ENCODE data around the gene DNAH1.

The DNAH1 gene

DNA sequence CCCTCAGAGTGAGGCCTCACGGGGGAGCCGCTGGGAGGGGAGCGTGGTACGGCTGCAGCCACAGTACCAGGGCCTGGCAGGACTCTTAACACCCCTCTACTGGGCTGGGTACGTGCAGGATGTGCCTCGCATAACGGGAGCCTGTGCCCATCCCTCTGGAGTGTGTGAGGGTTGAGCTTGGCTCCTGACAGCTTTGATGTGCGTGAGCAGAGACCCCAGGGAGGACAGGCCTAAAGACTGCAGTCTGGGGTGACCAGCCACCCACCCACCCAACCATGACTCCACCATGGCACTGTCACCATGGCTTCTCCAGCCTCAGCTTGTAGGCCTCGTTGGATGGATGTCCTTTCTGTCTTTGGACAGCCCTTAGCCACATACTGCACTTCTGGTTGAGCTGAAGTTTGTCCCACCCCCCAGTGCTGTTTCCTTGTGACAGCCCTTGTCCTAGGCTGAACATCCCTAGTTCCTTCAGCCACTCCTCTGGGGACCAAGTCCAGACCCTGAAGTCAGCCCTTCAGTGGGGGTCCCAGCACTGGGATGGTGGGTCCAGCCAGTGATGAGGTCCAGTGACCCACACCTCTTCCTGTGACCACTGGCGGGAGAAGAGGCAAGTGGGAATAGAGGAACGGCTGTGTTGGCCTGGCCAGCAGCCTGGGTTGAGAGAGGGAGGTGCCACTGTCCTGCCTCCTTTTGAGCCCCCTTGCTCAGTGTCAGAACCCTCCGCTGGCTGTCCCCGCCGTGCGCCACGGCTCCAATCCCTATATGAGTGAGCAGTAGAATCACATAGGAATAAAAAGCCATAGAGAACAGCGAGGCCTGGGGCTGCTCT, 22.4 kb upstream of the DNAH1 start:
- H3K4me1 ChIP-seq (ENCODE audit: control insufficient read depth, insufficient read depth, low read length), result no peaks in the 10 kb centered on the region
- peaks cover 6% of the 10 kb centered on the region for H3K36me3 ChIP-seq (ENCODE audit: control insufficient read depth, insufficient read depth, low read length)
- no peak overlapping the region for H3K9ac ChIP-seq (ENCODE audit: low read length)
- peaks cover 2% of the 10 kb centered on the region for H3K27me3 ChIP-seq (ENCODE audit: control insufficient read depth, insufficient read depth, low read length)
- no peak overlapping the region for H3K4me3 ChIP-seq (ENCODE audit: low read length)
- no peak overlapping the region for H3K27ac ChIP-seq (ENCODE audit: low read depth, low read length)

DNA sequence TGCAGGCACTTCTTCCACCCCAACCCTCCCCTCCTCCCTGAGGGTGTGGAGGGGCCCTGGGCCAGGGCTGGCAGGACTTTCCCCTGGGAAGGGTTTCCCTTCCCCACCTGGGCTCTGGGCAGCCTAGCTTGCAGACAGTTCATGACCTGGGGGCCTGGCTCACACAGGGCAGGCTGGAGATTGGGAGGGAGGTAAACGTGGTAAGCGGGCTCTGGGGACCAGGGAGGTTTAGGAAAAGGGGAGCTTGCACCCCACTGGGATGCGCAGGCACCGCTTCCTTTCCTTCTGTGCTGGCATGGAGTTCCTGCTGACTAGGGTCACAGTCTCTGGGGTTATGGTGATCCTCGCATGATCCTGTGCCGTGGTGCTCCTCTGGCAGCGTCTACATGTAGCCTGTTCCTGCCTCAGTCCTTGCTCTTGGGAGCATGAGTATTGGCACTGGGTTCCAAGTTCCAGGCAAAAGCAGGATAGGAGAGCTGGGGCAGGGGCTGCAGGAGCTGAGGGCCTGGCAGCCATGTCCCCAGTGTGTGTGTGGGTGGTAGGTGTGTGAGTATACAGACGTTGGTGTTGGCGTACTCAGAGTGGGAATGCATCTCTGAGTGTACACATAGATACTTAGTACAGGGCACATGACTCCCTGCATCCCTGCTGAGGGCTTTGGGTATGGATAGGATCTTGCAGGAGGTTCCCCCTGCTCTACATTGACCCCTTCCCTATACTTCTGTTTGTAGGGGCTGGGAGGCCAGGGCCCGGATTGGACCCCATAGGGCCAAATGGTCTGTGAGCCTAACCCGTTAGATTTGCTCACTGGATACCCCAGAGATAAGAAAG, 21.6 kb upstream of the DNAH1 start:
- no peak overlapping the region for H3K4me3 ChIP-seq (ENCODE audit: low read length)
- no peak overlapping the region for H3K9ac ChIP-seq (ENCODE audit: low read length)
- H3K27me3 ChIP-seq (ENCODE audit: control insufficient read depth, insufficient read depth, low read length), result peaks cover 2% of the 10 kb centered on the region
- no peaks in the 10 kb centered on the region for H3K4me1 ChIP-seq (ENCODE audit: control insufficient read depth, insufficient read depth, low read length)
- H3K36me3 ChIP-seq (ENCODE audit: control insufficient read depth, insufficient read depth, low read length), result peaks cover 6% of the 10 kb centered on the region
- no peak overlapping the region for H3K27ac ChIP-seq (ENCODE audit: low read depth, low read length)

DNA sequence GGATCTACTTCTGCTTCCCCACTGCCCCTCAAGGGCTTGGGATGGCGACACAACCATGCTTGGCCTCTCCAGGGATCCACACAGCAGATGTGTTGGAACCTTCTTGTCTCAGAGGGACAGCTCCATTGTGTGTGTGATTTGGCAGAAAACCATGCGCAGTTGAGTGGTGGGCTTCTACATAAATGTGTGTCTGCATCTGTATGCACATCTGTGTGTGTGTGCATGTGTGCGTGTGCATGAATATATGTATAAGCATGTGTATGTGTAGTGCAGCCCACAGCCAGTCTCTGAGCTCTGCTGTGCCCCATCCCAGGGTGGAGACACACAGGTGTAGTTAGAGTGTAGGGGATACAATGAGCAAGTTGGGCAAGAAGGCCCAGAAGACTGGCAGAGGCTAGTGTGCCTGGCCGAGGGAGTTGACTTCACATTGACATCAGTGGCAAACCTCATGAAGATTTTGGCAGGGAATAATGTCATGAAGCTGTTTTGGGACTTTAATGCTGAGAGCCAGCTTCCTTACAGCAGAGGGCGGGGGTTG, 20.4 kb upstream of the DNAH1 start:
- no peak overlapping the region for H3K4me3 ChIP-seq (ENCODE audit: low read length)
- peaks cover 6% of the 10 kb centered on the region for H3K36me3 ChIP-seq (ENCODE audit: control insufficient read depth, insufficient read depth, low read length)
- peaks cover 2% of the 10 kb centered on the region for H3K27me3 ChIP-seq (ENCODE audit: control insufficient read depth, insufficient read depth, low read length)
- H3K27ac ChIP-seq (ENCODE audit: low read depth, low read length), result no peak overlapping the region
- H3K9ac ChIP-seq (ENCODE audit: low read length), result no peak overlapping the region
- no peaks in the 10 kb centered on the region for H3K4me1 ChIP-seq (ENCODE audit: control insufficient read depth, insufficient read depth, low read length)

DNA sequence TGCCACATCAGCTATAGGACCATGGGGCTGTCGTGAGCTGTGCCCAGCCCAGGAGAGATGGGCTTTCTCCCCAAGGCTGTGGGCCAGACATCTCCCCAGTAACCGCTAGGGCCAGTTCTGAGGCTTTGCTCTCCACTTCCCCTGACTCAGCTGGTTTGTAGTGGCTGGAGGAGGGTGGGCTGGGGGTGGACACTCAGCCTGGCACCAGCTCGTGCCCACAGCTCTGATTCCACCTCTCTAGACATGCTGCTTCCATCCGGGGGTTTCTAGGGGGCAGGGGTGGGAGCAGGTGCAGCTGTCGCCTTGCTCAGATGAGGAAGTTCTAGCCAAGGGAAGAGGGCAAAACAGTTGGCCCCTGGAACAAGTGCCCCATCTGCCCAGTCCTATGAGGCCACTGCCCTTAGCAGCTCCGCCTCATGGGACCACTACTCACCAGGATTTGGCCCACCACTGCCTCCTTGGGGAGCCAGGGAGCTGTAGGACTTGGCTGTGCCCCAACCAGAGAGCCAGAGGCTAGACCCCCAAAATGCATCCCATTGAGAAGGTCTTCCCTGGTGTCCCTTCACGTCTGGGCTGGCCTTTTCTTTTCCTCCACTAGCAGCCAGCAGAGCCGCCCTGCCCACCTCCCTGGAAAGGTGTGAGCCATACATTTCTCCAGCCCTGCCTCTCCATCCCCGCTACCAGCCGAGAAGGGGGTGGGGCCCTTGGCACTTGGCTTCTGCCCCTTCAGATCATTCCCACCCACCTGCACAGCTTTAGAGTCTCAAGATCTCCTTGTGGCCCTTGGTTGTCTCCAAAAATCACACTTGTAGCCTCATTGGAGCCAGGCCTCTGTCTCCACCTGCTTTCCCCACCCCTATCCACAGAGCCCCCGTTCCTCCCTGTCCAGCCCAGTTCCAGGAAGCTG, 18.6 kb upstream of the DNAH1 start:
- H3K4me1 ChIP-seq (ENCODE audit: control insufficient read depth, insufficient read depth, low read length), result no peaks in the 10 kb centered on the region
- H3K36me3 ChIP-seq (ENCODE audit: control insufficient read depth, insufficient read depth, low read length), result peaks cover 4% of the 10 kb centered on the region
- no peak overlapping the region for H3K27ac ChIP-seq (ENCODE audit: low read depth, low read length)
- no peak overlapping the region for H3K9ac ChIP-seq (ENCODE audit: low read length)
- no peak overlapping the region for H3K4me3 ChIP-seq (ENCODE audit: low read length)
- H3K27me3 ChIP-seq (ENCODE audit: control insufficient read depth, insufficient read depth, low read length), result peaks cover 2% of the 10 kb centered on the region

DNA sequence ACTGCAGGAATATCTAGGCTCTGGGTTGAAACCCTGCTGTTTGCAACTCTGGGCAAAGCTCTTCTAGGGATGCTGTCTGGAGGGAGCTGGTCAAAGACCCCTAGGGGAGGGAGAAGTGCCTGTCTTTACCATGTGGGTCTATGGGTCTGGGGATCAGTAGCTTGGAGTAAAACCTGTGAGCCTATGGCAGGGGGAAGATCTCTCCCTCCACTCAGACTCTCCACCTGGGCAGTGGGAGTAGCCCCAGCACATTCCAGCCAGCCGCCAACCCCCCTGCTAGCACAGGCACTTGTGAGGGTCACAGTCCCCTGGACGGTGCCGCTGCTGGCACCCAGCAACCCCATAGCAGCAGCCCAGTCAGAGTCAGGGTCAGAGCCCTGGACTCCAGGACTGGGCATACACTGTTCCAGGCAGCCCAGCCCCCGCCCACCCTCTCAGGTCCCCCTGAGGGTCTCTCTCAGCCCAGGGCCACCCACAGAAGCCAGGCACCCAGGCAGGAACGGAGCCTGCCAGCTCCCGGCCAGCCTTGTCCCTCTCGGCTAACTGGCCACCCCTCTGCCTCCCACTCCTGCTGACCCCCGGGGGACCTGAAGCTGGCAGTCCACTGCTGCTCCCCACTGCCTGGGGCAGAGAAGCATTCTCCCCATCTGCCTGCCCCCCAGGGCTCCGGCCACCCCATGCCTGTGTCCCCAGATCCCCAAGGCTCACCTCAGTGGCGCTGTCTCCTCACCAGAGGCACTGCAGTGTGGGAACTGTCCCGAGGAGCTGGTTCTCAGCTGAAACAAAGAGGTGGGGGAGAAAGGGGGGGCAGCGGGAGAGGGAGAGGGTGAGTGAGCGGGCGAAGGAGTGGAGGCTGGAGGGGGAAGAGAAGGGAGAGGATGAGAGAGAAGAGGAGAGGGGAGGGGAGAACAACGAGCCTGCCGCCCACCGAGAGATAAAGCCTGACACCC, 17.7 kb upstream of the DNAH1 start:
- no peak overlapping the region for H3K4me3 ChIP-seq (ENCODE audit: low read length)
- no peaks in the 10 kb centered on the region for H3K36me3 ChIP-seq (ENCODE audit: control insufficient read depth, insufficient read depth, low read length)
- no peak overlapping the region for H3K27ac ChIP-seq (ENCODE audit: low read depth, low read length)
- peaks cover 2% of the 10 kb centered on the region for H3K27me3 ChIP-seq (ENCODE audit: control insufficient read depth, insufficient read depth, low read length)
- no peaks in the 10 kb centered on the region for H3K4me1 ChIP-seq (ENCODE audit: control insufficient read depth, insufficient read depth, low read length)
- H3K9ac ChIP-seq (ENCODE audit: low read length), result no peak overlapping the region

DNA sequence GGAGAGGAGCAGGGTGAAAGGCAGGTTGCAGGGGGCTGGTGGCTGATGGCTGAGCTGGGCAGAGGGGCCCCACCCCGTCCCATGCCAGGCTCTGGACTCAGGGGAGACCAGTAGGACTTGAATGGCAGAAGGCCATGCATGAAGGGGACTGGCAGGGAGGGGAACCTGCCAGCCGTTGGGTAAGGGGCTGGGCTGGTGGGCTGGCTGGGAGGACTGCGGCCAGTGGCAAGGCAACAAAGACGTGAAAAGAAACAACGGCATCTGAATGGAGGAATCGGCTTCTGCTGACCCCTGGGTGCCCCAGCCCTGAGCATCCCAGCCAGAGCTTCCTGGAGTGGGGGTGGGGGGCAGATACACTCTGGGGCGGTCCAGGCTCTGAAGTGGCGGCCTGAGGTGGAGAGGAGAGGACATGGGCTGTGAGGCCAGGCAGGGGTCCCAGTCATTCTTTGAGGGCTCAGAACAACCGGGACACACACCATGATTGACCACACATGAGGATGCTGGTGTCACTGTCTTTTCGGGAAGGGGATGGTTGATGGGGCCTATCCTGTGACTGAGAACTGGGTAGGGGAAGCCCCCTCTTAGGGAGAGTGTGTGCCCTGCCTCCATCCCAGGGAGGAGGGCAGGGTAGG, 16.8 kb upstream of the DNAH1 start:
- peaks cover 2% of the 10 kb centered on the region for H3K27me3 ChIP-seq (ENCODE audit: control insufficient read depth, insufficient read depth, low read length)
- no peaks in the 10 kb centered on the region for H3K4me1 ChIP-seq (ENCODE audit: control insufficient read depth, insufficient read depth, low read length)
- H3K36me3 ChIP-seq (ENCODE audit: control insufficient read depth, insufficient read depth, low read length), result no peaks in the 10 kb centered on the region
- H3K9ac ChIP-seq (ENCODE audit: low read length), result no peak overlapping the region
- H3K4me3 ChIP-seq (ENCODE audit: low read length), result no peak overlapping the region
- H3K27ac ChIP-seq (ENCODE audit: low read depth, low read length), result no peak overlapping the region

DNA sequence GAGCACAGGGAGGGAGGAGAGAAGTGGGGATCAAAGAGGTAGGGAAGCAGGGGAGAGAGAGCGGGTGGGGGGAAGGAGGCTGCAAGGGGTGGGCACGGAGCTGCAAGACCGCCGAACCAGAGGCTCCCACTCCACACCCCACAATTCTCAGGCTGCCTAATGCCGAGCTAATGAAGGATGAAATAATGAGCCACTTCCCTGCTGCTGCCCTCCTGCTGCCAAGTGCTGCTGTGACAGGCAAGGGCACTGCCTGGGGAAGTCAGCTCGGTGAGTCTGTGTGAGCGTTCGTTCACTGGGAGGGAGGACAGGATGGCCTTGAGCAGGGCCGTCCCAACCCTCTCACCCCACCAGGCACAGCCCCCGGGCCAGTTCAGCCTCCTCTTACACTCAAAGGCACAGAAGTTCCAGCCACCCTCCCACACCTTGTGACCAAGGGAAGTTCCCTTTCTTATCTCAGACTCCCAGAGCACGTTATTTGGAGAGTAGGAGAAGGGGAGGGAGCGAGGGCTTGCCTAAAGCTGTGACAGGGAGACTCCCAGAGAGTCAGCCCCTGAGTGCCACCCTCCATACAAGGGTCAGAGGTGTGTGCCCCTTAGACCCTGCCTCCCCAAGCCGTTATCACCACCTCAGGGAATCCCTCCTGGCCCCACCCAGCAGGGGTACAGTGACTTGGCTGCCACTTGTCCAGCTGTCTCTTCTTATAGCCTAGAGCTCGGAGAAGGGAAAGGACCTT, 16.1 kb upstream of the DNAH1 start:
- no peak overlapping the region for H3K9ac ChIP-seq (ENCODE audit: low read length)
- no peaks in the 10 kb centered on the region for H3K36me3 ChIP-seq (ENCODE audit: control insufficient read depth, insufficient read depth, low read length)
- peaks cover 2% of the 10 kb centered on the region for H3K27me3 ChIP-seq (ENCODE audit: control insufficient read depth, insufficient read depth, low read length)
- no peak overlapping the region for H3K4me3 ChIP-seq (ENCODE audit: low read length)
- H3K27ac ChIP-seq (ENCODE audit: low read depth, low read length), result no peak overlapping the region
- H3K4me1 ChIP-seq (ENCODE audit: control insufficient read depth, insufficient read depth, low read length), result no peaks in the 10 kb centered on the region

DNA sequence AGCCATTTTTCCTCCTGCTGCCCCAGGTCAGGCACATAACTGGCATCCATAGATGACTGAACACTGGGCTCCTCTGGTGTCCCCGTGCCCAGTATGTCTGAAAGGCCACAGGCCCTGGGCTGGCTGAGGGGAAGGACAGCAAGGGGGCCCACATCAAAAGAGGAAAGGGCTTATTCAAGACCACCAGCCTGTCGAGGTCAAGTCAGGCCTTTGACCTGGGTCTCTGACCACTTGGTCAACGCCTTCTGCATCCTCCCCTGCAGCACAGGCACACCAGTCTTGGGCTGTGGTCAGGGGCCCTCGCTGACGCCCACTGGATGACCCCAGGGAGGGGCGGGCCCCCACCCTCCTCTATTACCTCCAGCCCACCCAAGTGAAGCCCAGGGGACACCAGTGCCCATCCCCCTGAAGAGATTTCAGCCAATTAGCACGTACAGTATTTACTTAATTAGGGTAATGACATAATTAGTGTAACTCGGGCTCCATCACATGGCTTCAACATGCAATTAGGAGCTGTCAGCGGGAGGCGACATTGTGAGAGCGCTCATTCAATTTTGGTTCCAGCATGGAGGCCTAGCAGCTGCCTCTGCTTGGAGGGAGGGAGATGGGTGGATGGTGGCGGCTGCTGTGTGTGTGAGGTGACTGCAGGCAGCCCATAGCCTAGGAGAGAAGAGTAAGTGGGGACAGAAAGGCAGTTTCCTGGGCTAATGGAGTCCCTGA, 13.5 kb upstream of the DNAH1 start:
- Histone ChIP-seq H3K27me3 (ENCODE audit: control insufficient read depth, insufficient read depth, low read length) (no peaks in the 10 kb centered on the region), H3K27ac (ENCODE audit: low read depth, low read length) (no peak overlapping the region), H3K4me3 (ENCODE audit: low read length) (no peak overlapping the region), H3K36me3 (ENCODE audit: control insufficient read depth, insufficient read depth, low read length) (no peaks in the 10 kb centered on the region), H3K4me1 (ENCODE audit: control insufficient read depth, insufficient read depth, low read length) (no peaks in the 10 kb centered on the region), H3K9ac (ENCODE audit: low read length) (no peak overlapping the region)

DNA sequence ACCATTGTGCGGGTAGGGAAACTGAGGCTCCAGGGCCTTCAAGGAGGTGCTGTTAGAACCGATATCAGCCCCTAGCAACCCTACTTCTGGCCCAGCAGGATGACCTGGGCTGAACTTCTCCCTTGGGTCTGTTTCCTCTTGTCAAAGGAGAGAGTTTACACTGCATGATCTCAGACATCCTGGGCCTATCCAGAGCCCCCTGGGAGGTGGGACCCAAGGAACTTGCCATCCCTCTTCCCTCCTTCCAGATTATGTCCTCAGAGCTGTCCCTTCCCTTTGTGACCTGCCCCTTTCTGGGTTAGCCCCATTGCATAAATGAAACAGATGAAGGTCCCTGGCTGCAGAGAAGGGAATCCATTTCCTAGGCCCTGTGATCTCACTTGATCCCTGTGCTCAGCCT, 12.3 kb upstream of the DNAH1 start:
- Histone ChIP-seq H3K4me3 (ENCODE audit: low read length) (no peak overlapping the region), H3K4me1 (ENCODE audit: control insufficient read depth, insufficient read depth, low read length) (no peaks in the 10 kb centered on the region), H3K9ac (ENCODE audit: low read length) (no peak overlapping the region), H3K27me3 (ENCODE audit: control insufficient read depth, insufficient read depth, low read length) (no peaks in the 10 kb centered on the region), H3K27ac (ENCODE audit: low read depth, low read length) (no peak overlapping the region), H3K36me3 (ENCODE audit: control insufficient read depth, insufficient read depth, low read length) (no peaks in the 10 kb centered on the region)

DNA sequence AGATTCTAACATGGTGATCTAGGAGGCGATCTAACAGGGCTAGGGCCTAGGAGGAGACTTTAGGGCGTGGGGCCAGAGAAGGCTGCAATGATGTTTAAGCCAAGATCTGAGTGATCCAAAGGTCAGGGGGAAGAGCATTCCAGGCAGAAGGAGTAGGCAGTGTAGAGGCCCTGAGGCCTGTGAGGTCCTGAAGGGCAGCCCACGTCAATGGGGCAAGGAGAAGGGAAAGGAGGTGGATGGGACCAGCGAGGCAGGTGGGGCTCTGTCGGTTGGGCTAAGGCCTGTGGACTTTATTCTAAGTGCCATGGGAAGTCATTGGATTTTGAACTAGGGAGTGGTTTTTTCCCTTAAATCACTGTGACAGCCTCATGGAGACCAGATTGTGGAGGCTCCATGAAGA, 10.2 kb upstream of the DNAH1 start:
- Histone ChIP-seq H3K27ac (ENCODE audit: low read depth, low read length) (no peak overlapping the region), H3K36me3 (ENCODE audit: control insufficient read depth, insufficient read depth, low read length) (no peaks in the 10 kb centered on the region), H3K4me1 (ENCODE audit: control insufficient read depth, insufficient read depth, low read length) (no peaks in the 10 kb centered on the region), H3K9ac (ENCODE audit: low read length) (no peak overlapping the region), H3K4me3 (ENCODE audit: low read length) (no peak overlapping the region), H3K27me3 (ENCODE audit: control insufficient read depth, insufficient read depth, low read length) (no peaks in the 10 kb centered on the region)
